HUES6 (cell line): ENCODE results near the gene RIPK4.
"Not testable (repeated sequence)": the region's sequence is repeated elsewhere in the genome, so short reads cannot be mapped to it uniquely, and the experiment has no call there.

ENCODE experiments used
- H3K27ac ChIP-seq: 2 replicates; pipeline ENCODE4 v1.7.0; 2013; ENCODE audit warnings: low read depth, mild to moderate bottlenecking, low read length, inconsistent platforms
- H3K27me3 ChIP-seq: 2 replicates; pipeline ENCODE4 v1.6.1; 2013; ENCODE audit warnings: low read length; ENCODE audit not compliant: control insufficient read depth, insufficient read depth
- H3K36me3 ChIP-seq: 2 replicates; pipeline ENCODE4 v1.6.1; 2013; ENCODE audit warnings: low read length; ENCODE audit not compliant: control insufficient read depth, insufficient read depth
- H3K4me1 ChIP-seq: 2 replicates; pipeline ENCODE4 v1.6.1; 2013; ENCODE audit warnings: low read length; ENCODE audit not compliant: control insufficient read depth, insufficient read depth
- H3K4me3 ChIP-seq: 2 replicates; pipeline ENCODE4 v1.5.1; 2013; ENCODE audit warnings: low read depth, low read length
- H3K9ac ChIP-seq: one replicate; pipeline ENCODE4 v1.6.1; 2013; ENCODE audit warnings: mild to moderate bottlenecking, low read length
- H3K9me3 ChIP-seq: 2 replicates; pipeline ENCODE4 v1.6.1; 2013; ENCODE audit warnings: low read depth, low read length; ENCODE audit not compliant: control insufficient read depth, insufficient read depth

Gene RIPK4

DNA sequence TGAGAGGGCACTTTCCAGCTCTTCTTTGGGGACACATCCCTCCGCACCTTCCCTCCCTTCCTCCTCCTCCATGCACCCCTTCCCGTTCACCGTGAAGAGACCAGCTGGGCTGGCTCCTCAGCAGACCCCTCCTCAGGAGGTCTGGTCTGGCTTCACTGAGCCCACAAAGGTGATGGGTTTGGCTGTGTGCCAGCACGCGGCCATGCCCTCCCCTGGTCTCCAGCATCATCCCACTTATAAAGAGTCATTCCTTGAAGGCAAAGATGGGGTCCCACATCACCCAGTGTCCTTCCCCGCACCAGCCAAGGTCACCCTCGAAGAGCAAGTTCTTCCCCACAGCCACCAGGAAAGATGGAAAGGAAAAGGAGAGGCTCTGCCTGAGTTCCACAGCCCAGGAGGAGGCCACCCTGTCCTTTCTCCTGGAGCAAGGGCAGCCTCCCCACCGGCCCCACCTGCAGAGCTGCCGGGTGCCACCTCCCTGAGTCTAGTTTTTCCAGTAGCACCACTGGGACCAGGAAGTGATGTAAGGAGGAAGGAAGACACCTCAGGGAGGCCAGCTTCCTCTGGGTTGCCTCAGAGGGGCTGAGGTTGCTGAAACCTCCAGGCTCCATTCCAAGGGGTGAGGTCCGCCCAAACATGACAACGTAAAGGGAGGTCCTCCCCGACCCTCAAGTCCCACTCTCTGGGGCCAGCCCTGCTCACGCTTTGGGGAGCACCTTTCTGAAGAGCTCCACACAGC lies 32.7 kb downstream of the RIPK4 start:
- H3K9ac ChIP-seq, result no peak overlapping the region
- no peaks in the 10 kb centered on the region for H3K27me3 ChIP-seq
- H3K4me1 ChIP-seq, result peaks cover 11% of the 10 kb centered on the region
- peaks cover 18% of the 10 kb centered on the region for H3K9me3 ChIP-seq
- H3K27ac ChIP-seq, result no peak overlapping the region
- H3K4me3 ChIP-seq, result no peak overlapping the region
- H3K36me3 ChIP-seq, result peaks cover 14% of the 10 kb centered on the region

DNA sequence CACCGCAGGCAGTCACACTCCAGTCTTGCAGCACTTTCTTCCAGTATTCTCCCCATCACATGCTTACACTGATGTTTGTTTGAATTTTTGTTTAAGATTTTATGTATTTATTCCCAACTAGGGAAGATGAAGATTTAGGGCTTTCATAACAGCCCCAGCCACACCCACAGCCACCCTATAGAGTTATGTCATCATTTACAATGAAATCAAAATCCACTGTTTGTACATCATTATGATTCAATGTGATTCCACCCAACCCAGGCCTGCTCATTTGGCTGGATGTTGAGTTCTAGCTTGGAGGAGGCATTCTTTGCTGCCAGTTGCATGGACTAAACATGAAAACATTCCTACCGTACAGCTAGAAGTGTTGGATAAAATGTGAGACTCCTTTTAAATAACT lies 35.8 kb downstream of the RIPK4 start:
- no peaks in the 10 kb centered on the region for H3K36me3 ChIP-seq
- no peak overlapping the region for H3K9ac ChIP-seq
- peaks cover under 1% of the 10 kb centered on the region; the same call in 1 of the 2 replicates for H3K27me3 ChIP-seq
- no peak overlapping the region for H3K4me3 ChIP-seq
- H3K27ac ChIP-seq, result no peak overlapping the region
- H3K9me3 ChIP-seq, result no peaks in the 10 kb centered on the region
- peaks cover 28% of the 10 kb centered on the region for H3K4me1 ChIP-seq

- Histone ChIP-seq H3K9ac (no peak overlapping the region), H3K4me1 (peaks cover 36% of the 10 kb centered on the region), H3K4me3 (no peak overlapping the region), H3K27me3 (peaks cover 8% of the 10 kb centered on the region), H3K9me3 (no peaks in the 10 kb centered on the region), H3K27ac (no peak overlapping the region), H3K36me3 (no peaks in the 10 kb centered on the region)
These were observed 36.5 kb downstream of the RIPK4 start for GRCh38 chr21:41730367-41730765.

DNA sequence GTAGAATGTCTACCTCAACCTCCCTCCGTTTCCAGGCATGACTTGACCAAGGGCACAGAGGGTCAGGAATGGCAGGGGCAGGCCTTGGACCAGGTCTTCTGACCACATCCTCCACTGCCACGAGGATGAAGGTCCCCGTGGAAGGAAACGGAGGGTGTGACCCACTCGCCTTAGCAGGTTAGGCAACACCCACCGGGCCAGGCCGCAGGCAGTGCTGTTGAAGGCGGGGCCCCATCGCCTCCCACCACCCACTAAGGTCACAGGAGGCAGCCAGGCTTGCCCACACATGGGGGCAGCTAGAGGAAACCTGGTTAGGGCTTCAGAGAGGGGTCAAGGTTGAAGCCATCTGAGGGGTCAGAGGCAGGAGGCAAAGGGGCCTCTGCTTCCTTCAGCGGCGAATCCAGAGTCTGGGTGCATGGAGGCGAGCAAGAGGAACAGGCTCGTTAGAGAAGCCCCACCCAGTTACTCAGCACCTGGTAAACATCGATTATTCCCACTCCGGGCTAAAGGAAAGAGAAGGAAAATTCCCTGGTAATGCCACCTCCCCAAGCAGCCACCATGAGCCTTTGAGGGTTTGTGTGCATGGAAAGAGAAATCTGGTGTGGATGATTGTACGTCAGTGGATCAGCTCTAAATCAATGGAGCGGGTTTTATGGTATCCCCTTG lies 37.0 kb downstream of the RIPK4 start:
- no peaks in the 10 kb centered on the region for H3K36me3 ChIP-seq
- H3K27me3 ChIP-seq, result peaks cover 8% of the 10 kb centered on the region
- no peak overlapping the region for H3K27ac ChIP-seq
- H3K4me1 ChIP-seq, result peaks cover 38% of the 10 kb centered on the region
- no peak overlapping the region for H3K4me3 ChIP-seq
- no peak overlapping the region for H3K9ac ChIP-seq
- no peaks in the 10 kb centered on the region for H3K9me3 ChIP-seq

DNA sequence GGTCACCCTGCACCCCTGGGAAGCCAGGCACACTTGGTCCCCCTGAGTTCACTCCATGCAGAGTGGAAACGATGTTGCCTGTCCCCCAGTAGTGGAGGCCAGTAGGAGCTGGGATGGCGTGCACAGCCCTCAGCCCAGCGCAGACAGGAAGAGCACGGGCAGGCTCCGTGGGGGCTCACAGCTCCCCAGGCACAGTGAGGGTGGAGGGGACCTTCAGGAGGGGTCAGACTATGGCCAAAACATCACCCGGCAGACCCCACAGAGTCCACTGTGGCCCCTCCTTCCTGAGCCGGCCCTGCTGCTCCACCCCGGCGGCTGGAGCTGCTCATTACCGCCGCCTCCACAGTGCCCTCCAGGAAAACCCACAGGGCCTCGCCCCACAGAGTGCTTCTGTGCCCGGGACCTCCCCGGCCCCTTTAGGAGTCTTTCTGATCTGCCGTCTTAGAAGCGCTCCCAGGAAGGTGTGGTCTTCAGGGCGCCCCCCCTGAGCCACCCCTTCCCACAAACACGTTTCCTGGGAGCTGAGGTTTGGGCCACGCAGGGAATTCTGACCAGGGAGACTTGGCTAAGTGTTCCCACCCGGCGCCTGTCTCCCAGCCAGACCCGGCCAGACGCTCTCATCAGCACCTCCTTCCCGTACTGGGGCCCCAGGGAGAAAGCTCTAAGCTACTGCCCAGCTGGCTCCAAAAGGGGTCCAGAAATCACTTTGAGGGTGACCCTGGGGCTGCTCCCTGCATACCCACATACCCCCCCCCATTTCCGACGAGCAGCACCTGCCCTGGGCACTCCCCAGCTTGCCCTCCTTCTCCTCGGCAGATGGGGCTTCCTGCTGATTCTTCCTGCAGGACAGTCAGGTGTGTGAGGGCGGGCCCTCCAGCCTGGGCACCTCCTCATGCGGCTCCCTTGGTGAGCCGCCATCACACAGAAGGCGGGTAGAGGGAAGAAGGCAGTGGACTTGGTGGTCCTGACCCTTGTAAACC lies 38.8 kb downstream of the RIPK4 start:
- H3K9me3 ChIP-seq, result no peaks in the 10 kb centered on the region
- H3K36me3 ChIP-seq, result no peaks in the 10 kb centered on the region
- no peak overlapping the region for H3K27ac ChIP-seq
- peaks cover 8% of the 10 kb centered on the region for H3K27me3 ChIP-seq
- H3K4me3 ChIP-seq, result no peak overlapping the region
- no peak overlapping the region for H3K9ac ChIP-seq
- H3K4me1 ChIP-seq, result peaks cover 38% of the 10 kb centered on the region

GRCh38 chr21:41726970-41727783 lies 39.7 kb downstream of the RIPK4 start:
- Histone ChIP-seq H3K27ac (no peak overlapping the region), H3K9ac (peak overlapping the region; percentile 32), H3K4me3 (no peak overlapping the region), H3K27me3 (peaks cover 8% of the 10 kb centered on the region), H3K4me1 (peaks cover 38% of the 10 kb centered on the region), H3K36me3 (no peaks in the 10 kb centered on the region), H3K9me3 (no peaks in the 10 kb centered on the region)

- Histone ChIP-seq H3K27ac (no peak overlapping the region), H3K9ac (no peak overlapping the region), H3K4me1 (peaks cover 38% of the 10 kb centered on the region), H3K9me3 (no peaks in the 10 kb centered on the region), H3K4me3 (no peak overlapping the region), H3K27me3 (peaks cover 8% of the 10 kb centered on the region), H3K36me3 (no peaks in the 10 kb centered on the region)
These were observed 40.3 kb downstream of the RIPK4 start for GRCh38 chr21:41726630-41726969.

DNA sequence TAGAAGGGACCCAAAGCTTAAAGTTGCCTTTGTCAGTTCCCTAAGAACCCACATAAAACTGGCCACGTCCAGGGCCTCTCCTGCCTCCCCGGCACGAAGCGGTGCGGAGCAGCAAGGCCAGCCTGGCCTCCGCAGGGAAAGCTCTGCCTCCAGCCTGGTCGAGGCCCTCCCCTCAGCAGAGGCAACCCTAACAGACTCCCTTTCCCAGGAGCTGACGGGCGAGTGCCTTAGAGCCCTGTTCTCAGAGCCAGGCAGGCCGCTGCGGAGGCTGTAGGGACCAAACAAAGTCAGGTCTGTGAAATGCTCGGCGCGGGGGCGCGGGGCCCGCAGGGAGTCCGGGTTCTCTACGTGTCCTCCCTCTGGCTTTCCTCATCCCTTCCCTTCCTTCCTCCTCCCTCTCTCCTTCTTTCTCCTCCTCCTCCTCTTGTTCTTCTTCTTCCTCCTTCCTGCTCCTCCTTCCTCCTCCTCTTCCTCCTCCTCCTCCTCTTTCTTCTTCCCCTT lies 40.7 kb downstream of the RIPK4 start:
- Histone ChIP-seq H3K9me3 (no peaks in the 10 kb centered on the region), H3K36me3 (no peaks in the 10 kb centered on the region), H3K4me3 (0 out of 2 replicates have a peak overlapping the region, but pooled peaks have one; percentile 23), H3K27me3 (peaks cover 8% of the 10 kb centered on the region), H3K27ac (no peak overlapping the region), H3K9ac (no peak overlapping the region), H3K4me1 (peaks cover 39% of the 10 kb centered on the region)

- H3K27me3 ChIP-seq, result peaks cover 8% of the 10 kb centered on the region
- H3K4me3 ChIP-seq, result peak overlapping the region; percentile 23; the same call in 1 of the 2 replicates
- peaks cover 42% of the 10 kb centered on the region for H3K4me1 ChIP-seq
- no peak overlapping the region for H3K27ac ChIP-seq
- H3K9ac ChIP-seq, result no peak overlapping the region
- no peaks in the 10 kb centered on the region for H3K36me3 ChIP-seq
- no peaks in the 10 kb centered on the region for H3K9me3 ChIP-seq
These were observed 41.3 kb downstream of the RIPK4 start for GRCh38 chr21:41725421-41726031.

GRCh38 chr21:41723835-41724234 lies 43.0 kb downstream of the RIPK4 start:
- H3K9me3 ChIP-seq, H3K27ac ChIP-seq, H3K36me3 ChIP-seq, H3K9ac ChIP-seq, H3K4me3 ChIP-seq, H3K27me3 ChIP-seq: not testable (repeated sequence)
- H3K4me1 ChIP-seq, result peaks cover 33% of the 10 kb centered on the region; the same call in 1 of the 2 replicates
